Measurements from ENCODE around the gene CASKIN1. TPM values are rescaled to one million over a fixed set of nuclear protein-coding genes. Genes with fewer than 3 reads are reported as not detected.

The CASKIN1 gene, protein sequence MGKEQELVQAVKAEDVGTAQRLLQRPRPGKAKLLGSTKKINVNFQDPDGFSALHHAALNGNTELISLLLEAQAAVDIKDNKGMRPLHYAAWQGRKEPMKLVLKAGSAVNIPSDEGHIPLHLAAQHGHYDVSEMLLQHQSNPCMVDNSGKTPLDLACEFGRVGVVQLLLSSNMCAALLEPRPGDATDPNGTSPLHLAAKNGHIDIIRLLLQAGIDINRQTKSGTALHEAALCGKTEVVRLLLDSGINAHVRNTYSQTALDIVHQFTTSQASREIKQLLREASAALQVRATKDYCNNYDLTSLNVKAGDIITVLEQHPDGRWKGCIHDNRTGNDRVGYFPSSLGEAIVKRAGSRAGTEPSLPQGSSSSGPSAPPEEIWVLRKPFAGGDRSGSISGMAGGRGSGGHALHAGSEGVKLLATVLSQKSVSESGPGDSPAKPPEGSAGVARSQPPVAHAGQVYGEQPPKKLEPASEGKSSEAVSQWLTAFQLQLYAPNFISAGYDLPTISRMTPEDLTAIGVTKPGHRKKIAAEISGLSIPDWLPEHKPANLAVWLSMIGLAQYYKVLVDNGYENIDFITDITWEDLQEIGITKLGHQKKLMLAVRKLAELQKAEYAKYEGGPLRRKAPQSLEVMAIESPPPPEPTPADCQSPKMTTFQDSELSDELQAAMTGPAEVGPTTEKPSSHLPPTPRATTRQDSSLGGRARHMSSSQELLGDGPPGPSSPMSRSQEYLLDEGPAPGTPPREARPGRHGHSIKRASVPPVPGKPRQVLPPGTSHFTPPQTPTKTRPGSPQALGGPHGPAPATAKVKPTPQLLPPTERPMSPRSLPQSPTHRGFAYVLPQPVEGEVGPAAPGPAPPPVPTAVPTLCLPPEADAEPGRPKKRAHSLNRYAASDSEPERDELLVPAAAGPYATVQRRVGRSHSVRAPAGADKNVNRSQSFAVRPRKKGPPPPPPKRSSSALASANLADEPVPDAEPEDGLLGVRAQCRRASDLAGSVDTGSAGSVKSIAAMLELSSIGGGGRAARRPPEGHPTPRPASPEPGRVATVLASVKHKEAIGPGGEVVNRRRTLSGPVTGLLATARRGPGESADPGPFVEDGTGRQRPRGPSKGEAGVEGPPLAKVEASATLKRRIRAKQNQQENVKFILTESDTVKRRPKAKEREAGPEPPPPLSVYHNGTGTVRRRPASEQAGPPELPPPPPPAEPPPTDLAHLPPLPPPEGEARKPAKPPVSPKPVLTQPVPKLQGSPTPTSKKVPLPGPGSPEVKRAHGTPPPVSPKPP (N-terminal part only)
- 1 to 10 TPM in 1 of 4 donors, under 1 TPM in 3; 0.13 to 1.2 (median 0.40) TPM for total RNA-seq

DNA sequence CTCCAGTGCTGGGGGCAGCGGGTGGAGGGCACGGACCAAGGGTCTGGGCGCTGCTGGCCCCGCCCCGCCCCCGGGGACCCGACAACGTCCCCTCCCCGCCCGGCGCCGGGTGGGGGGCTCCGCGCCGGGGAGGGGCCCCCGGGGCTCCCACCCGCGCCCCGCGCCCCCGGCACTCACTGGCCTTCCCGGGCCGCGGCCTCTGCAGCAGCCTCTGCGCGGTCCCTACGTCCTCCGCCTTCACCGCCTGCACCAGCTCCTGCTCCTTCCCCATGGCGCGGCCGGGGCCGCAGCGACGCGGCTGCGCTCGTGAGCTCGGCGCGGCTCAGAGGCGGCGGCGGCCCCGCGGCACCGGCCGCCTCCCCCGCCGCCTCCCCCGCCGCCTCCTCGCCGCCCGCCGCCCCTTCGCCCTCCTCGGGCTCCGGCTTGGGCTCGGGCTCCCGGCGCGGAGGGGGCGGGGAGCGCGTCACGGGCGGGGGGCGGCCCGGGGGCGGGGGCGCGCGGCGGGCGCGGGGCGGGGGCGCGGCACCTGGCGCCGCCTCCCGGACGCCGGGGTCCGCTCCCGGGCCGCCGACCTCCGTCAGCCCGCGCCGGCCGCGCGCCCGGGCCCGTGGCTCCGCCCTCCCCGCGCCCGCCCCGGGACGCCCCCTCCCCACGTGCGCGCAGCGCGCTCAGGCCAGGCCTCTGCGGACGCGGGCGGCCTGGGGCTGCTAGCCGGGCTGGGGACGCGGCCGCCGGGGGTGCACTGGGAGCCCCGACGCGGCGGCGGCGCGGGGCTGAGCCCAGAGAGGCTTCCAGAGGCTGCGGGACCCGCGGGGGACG lies at the start of gene CASKIN1:
Gene CASKIN1 (minus strand): TSS at position 444 of the 819 bp plus-strand sequence. CDS start 173 bp downstream, at position 271.
- H3K4me3 ChIP-seq (replicated peaks in 1 of 3): peak within 1 kb of the TSS in 1 of 3 donors; percentile 37
- TF ChIP-seq POLR2A (IDR thresholded peaks at IDR 0.05) (no peak), CTCF (IDR thresholded peaks at IDR 0.05) (no peak)
- peaks cover 10 to 13% of the 10 kb centered on the region in 2 donors for H3K4me1 ChIP-seq
- no peaks in the 10 kb centered on the region for H3K9me3 ChIP-seq
- peak in 1 of 2 donors; percentile 23 for DNase-seq
- no peaks in the 10 kb centered on the region for H3K36me3 ChIP-seq
- no peak within 1 kb of the TSS for H3K27ac ChIP-seq
- intact Hi-C loops (cut with DNase I): loop anchor here (5.0 to 10.0 kb wide), 3 partner anchors 66 to 306 kb away; partner anchors contain the start of gene CCNF
- 0% methylated on average over 2 of the region's 129 CpGs; no CpG with 5 or more reads in 1 of the 2 donors for WGBS, 2 donors
- no peaks in the 10 kb centered on the region for H3K27me3 ChIP-seq

GRCh38 chr16:2244926-2245795 lies 48.8 kb upstream of the CASKIN1 start:
- Histone ChIP-seq H3K27me3 (no peaks in the 10 kb centered on the region), H3K4me3 (replicated peaks in 1 of 3) (no peak overlapping the region), H3K27ac (no peak overlapping the region), H3K9me3 (no peaks in the 10 kb centered on the region), H3K36me3 (peaks cover 43 to 44% of the 10 kb centered on the region in 2 donors), H3K4me1 (peaks cover under 1 to 9% of the 10 kb centered on the region in 2 donors)
- intact Hi-C loops (cut with DNase I): no loop called here
- DNase-seq: no peak
- WGBS, 2 donors: 94 to 95% methylated on average over 28 to 30 of the region's 30 CpGs
- no peak for TF ChIP-seq POLR2A (IDR thresholded peaks at IDR 0.05)
- no peak for TF ChIP-seq CTCF (IDR thresholded peaks at IDR 0.05)

GRCh38 chr16:2244301-2244700 lies 47.9 kb upstream of the CASKIN1 start:
- TF ChIP-seq CTCF (IDR thresholded peaks at IDR 0.05) (no peak), POLR2A (IDR thresholded peaks at IDR 0.05) (no peak)
- Histone ChIP-seq H3K9me3 (no peaks in the 10 kb centered on the region), H3K4me3 (replicated peaks in 1 of 3) (no peak overlapping the region), H3K27me3 (no peaks in the 10 kb centered on the region), H3K36me3 (peaks cover 43 to 44% of the 10 kb centered on the region in 2 donors), H3K27ac (no peak overlapping the region), H3K4me1 (peaks cover 0 to under 1% of the 10 kb centered on the region in 2 donors)
- no peak for DNase-seq
- intact Hi-C loops (cut with DNase I): no loop called here
- WGBS, 2 donors: 83% methylated on average over 1 of the region's 17 CpGs; no CpG with 5 or more reads in 1 of the 2 donors
